T-cell (primary cell): ENCODE data around the gene ZNF486. TPM values are rescaled to one million over a fixed set of nuclear protein-coding genes. Genes with fewer than 3 reads are reported as not detected.
"Not testable (repeated sequence)": the region's sequence is repeated elsewhere in the genome, so short reads cannot be mapped to it uniquely, and the experiment has no call there.

Experiments
- ATAC-seq, 4 experiments: fragments of 200-7000 bp in 3 of 4; fragments of 150-1000 bp in 1 of 4; cut with Tn5 transposase; replicated peaks in 1 of 4; 1 replicate in 3 of 4; 2 replicates in 1 of 4; pipeline ENCODE4 v1.10.0; 2021; ENCODE audit warnings: moderate library complexity in 3 of 4, mild to moderate bottlenecking in 2 of 4, moderate number of reproducible peaks in 1 of 4
- CTCF ChIA-PET, 2 donors: fragments of 300-600 bp; sonication (Branson Sonifier 250); formaldehyde crosslinking; loops; one replicate each; lab custom pipeline; 2022; ENCODE audit warnings: antibody characterized with exemption in 2 of 2; lab: Charles Lee
- POLR2A ChIA-PET, 2 donors: fragments of 300-600 bp; sonication (Branson Sonifier 250); formaldehyde crosslinking; loops; one replicate each; lab custom pipeline; 2022; ENCODE audit warnings: antibody characterized with exemption in 2 of 2; lab: Charles Lee
- DNase-seq, 35 experiments: peaks; one replicate each; pipeline versions ENCODE4 v3.0.0 to v3.0.0-alpha.2; 2013 to 2023
- H3K27ac ChIP-seq: one replicate; pipeline ENCODE4 v1.5.1; 2013; ENCODE audit warnings: low read length
- H3K27me3 ChIP-seq, 2 experiments: replicated peaks in 1 of 2; 1 replicate in 1 of 2; 2 replicates in 1 of 2; pipeline versions ENCODE4 v1.6.1 to v1.7.0; 2013; ENCODE audit warnings: low read length in 1 of 2, mixed read lengths in 1 of 2; ENCODE audit not compliant: control insufficient read depth in 2 of 2, insufficient read depth in 2 of 2; ENCODE audit errors: extremely low read depth in 1 of 2
- H3K36me3 ChIP-seq, 2 donors: 1 replicate in 1 of 2; 2 replicates in 1 of 2; pipeline versions ENCODE4 v1.6.1 to v1.7.0; 2013; ENCODE audit warnings: low read length in 1 of 2; ENCODE audit not compliant: control insufficient read depth in 2 of 2, insufficient read depth in 1 of 2; ENCODE audit errors: extremely low read depth in 1 of 2
- H3K4me1 ChIP-seq, 2 experiments: 1 replicate in 1 of 2; 2 replicates in 1 of 2; pipeline versions ENCODE4 v1.6.1 to v1.7.0; 2013; ENCODE audit warnings: low read length in 2 of 2, mixed read lengths in 1 of 2; ENCODE audit not compliant: insufficient read depth in 2 of 2, control insufficient read depth in 1 of 2; ENCODE audit errors: extremely low read depth in 1 of 2
- H3K4me3 ChIP-seq, 2 donors: 1 replicate in 1 of 2; 2 replicates in 1 of 2; pipeline versions ENCODE4 v1.5.1 to v1.7.0; 2013; ENCODE audit warnings: mild to moderate bottlenecking in 2 of 2, low read length in 1 of 2, moderate library complexity in 1 of 2; ENCODE audit not compliant: control insufficient read depth in 1 of 2; ENCODE audit errors: extremely low read depth in 1 of 2
- H3K9me3 ChIP-seq: 2 replicates; pipeline ENCODE4 v1.7.0; 2013
- H3K27ac Mint-ChIP-seq, 2 donors: one replicate each; pipeline ENCODE4 v1.8.0; 2020 to 2021; ENCODE audit warnings: mild to moderate bottlenecking in 2 of 2, mixed read lengths in 2 of 2
- H3K27me3 Mint-ChIP-seq, 2 donors: one replicate each; pipeline ENCODE4 v1.8.0; 2021 to 2022; ENCODE audit warnings: mixed read lengths in 2 of 2
- H3K36me3 Mint-ChIP-seq: one replicate; pipeline ENCODE4 v1.8.0; 2021; ENCODE audit warnings: mixed read lengths
- H3K4me1 Mint-ChIP-seq, 3 donors: one replicate each; pipeline ENCODE4 v1.8.0; 2020 to 2022; ENCODE audit warnings: mixed read lengths in 3 of 3, mild to moderate bottlenecking in 1 of 3
- H3K4me3 Mint-ChIP-seq, 3 donors: one replicate each; pipeline ENCODE4 v1.8.0; 2020 to 2022; ENCODE audit warnings: mild to moderate bottlenecking in 3 of 3, mixed read lengths in 3 of 3, moderate library complexity in 3 of 3
- H3K9me3 Mint-ChIP-seq, 3 donors: one replicate each; pipeline ENCODE4 v1.8.0; 2020 to 2022; ENCODE audit warnings: mixed read lengths in 3 of 3
- WGBS: methylation state at CpG from one replicate; pipeline ENCODE4 v1.1.5; 2013; ENCODE audit warnings: missing lambda C conversion rate; ENCODE audit not compliant: insufficient coverage; 5-methylcytosine and 5-hydroxymethylcytosine counted together
- total RNA-seq, 35 experiments: library from RNA in 6 of 35; stranded (reverse) in 6 of 35; fragments of 120-200 nt in 1 of 35; gene quantifications; one replicate each; pipeline versions ENCODE4 v1.2.1 to v1.2.4 and lab custom pipeline; 2013 to 2026

Gene ZNF486
- total RNA-seq, 5 donors from 2014 or later (not counting 1 experiment from before 2014, with no cell fraction given), result 5.0 to 8.6 (median 7.6) TPM

DNA sequence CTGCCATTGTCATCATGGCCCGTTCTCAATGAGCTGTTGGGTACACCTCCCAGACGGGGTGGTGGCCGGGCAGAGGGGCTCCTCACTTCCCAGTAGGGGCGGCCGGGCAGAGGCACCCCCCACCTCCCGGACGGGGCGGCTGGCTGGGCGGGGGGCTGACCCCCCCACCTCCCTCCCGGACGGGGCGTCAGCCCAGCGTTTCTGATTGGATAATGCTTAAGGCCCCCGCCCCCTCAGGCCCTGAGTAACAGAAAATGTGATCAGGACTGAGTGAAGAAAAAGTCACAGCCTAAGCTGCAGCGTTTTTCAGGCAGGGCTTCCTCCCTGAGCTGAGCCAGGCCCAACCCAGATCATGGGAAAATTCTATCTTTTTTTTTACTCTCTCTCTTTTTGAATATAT is 14.5 kb upstream of the ZNF486 start:
- 81% methylated on average over 4 of the region's 15 CpGs for WGBS

DNA sequence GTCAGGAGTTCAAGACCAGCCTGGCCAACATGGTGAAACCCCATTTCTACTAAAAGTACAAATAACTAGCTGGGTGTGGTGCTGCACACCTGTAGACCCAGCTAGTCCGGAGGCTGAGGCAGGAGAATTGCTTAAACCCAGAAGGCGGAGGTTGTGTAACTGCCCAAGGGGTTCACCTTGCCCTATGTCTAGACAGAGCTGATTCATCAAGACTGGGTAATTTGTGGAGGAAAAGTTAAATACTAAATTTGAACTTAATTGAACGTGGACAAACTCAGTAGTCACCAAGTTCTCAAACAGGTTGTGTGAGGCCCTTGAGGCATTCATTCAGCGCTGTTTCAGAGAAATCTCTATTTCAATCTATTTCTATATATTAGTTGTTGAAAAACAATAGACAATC is 13.7 kb upstream of the ZNF486 start:
- no peaks in the 10 kb centered on the region for H3K4me1 Mint-ChIP-seq
- no peaks in the 10 kb centered on the region for H3K4me1 ChIP-seq
- ATAC-seq (no peak), DNase-seq (no peak)
- no peaks in the 10 kb centered on the region for H3K36me3 ChIP-seq
- H3K27ac Mint-ChIP-seq, result no peak overlapping the region
- peaks cover 0 to 9% (median 6%) of the 10 kb centered on the region in 3 donors for H3K9me3 Mint-ChIP-seq
- H3K4me3 Mint-ChIP-seq, result no peak overlapping the region
- H3K4me3 ChIP-seq, result no peak overlapping the region
- no peak overlapping the region for H3K27ac ChIP-seq
- no peaks in the 10 kb centered on the region for H3K36me3 Mint-ChIP-seq
- POLR2A ChIA-PET, result no interaction called here
- CTCF ChIA-PET, result no interaction called here
- H3K9me3 ChIP-seq, result no peaks in the 10 kb centered on the region
- H3K27me3 ChIP-seq, result no peaks in the 10 kb centered on the region
- H3K27me3 Mint-ChIP-seq, result no peaks in the 10 kb centered on the region
- 96% methylated on average over 2 of the region's 4 CpGs for WGBS

More for the DNA sequence above, 14.5 kb upstream of the ZNF486 start:
- H3K36me3 Mint-ChIP-seq, H3K27me3 Mint-ChIP-seq, H3K36me3 ChIP-seq, ATAC-seq, H3K4me1 Mint-ChIP-seq, H3K4me3 ChIP-seq, H3K27ac Mint-ChIP-seq, H3K4me1 ChIP-seq, H3K9me3 Mint-ChIP-seq, H3K4me3 Mint-ChIP-seq, POLR2A ChIA-PET, H3K27me3 ChIP-seq, H3K27ac ChIP-seq, DNase-seq, H3K9me3 ChIP-seq: not testable (repeated sequence)
- CTCF ChIA-PET, result interaction anchor here in 1 of 2 donors (0.6 kb wide), 1 partner anchor 547 kb away, joined by 3 read pairs; no protein-coding TSS in a partner anchor

DNA sequence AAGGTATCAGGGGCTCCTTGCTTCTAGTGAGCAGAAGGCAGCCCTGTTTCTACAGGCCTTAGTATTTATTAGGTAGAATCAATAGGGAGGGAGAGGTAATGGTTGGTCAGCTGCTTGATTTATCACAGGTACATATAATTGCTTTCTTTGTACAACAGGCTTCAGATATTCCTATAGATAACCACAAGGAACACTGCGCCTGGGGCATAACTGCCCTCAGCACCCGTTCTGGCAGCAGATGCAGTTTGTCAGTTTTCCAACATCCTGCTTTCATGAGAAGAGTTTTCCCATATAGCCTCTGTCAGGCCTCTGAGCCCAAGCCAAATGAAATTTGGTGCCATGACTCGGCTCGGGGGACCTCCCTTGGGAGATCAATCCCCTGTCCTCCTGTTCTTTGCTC is 12.4 kb upstream of the ZNF486 start:
- no peak for ATAC-seq
- Mint-ChIP-seq H3K9me3 (peaks cover 0 to 17% (median 15%) of the 10 kb centered on the region in 3 donors), H3K4me3 (no peak overlapping the region), H3K27me3 (no peaks in the 10 kb centered on the region), H3K36me3 (no peaks in the 10 kb centered on the region), H3K4me1 (no peaks in the 10 kb centered on the region), H3K27ac (no peak overlapping the region)
- no peak overlapping the region for H3K4me3 ChIP-seq
- no peaks in the 10 kb centered on the region for H3K4me1 ChIP-seq
- DNase-seq, result no peak
- POLR2A ChIA-PET, result no interaction called here
- CTCF ChIA-PET, result no interaction called here
- 89% methylated on average over 4 of the region's 4 CpGs for WGBS
- no peaks in the 10 kb centered on the region for H3K9me3 ChIP-seq
- no peaks in the 10 kb centered on the region for H3K27me3 ChIP-seq
- H3K36me3 ChIP-seq, result no peaks in the 10 kb centered on the region
- no peak overlapping the region for H3K27ac ChIP-seq

DNA sequence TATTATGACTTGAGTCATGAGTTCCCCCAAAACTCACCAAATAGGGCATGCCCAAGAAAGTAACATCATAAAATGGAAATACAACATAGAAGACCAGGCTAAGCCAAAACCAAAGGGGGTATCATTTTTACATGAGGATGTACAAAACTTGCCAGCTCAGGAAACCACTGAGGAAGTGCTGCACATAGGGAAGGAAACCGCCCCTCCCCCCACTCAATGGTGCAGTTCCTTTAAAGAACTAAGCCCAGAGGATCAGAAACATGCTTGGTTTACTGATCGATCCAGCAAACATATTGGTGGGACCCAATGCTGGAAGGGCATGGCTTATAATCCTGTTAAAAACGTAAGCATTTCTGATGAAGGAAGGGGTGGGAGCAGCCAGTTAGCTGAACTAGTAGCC is 4.2 kb upstream of the ZNF486 start:
- Mint-ChIP-seq H3K9me3 (peaks cover 3 to 14% (median 14%) of the 10 kb centered on the region in 3 donors), H3K4me3 (peak overlapping the region in 1 of 3 donors; percentile 53), H3K27ac (no peak overlapping the region), H3K36me3 (no peaks in the 10 kb centered on the region), H3K27me3 (no peaks in the 10 kb centered on the region), H3K4me1 (peaks cover 21 to 32% (median 28%) of the 10 kb centered on the region in 3 donors)
- H3K4me3 ChIP-seq, result no peak overlapping the region
- 88% methylated on average over 1 of the region's 3 CpGs for WGBS
- H3K36me3 ChIP-seq, result no peaks in the 10 kb centered on the region
- peaks cover 2 to 19% of the 10 kb centered on the region in 2 experiments for H3K4me1 ChIP-seq
- ATAC-seq (no peak), DNase-seq (peak in 13 of 35 experiments; percentile 9 to 39 (median 21))
- no peak overlapping the region for H3K27ac ChIP-seq
- no peaks in the 10 kb centered on the region for H3K9me3 ChIP-seq
- POLR2A ChIA-PET, result no interaction called here
- CTCF ChIA-PET, result no interaction called here
- H3K27me3 ChIP-seq, result no peaks in the 10 kb centered on the region

DNA sequence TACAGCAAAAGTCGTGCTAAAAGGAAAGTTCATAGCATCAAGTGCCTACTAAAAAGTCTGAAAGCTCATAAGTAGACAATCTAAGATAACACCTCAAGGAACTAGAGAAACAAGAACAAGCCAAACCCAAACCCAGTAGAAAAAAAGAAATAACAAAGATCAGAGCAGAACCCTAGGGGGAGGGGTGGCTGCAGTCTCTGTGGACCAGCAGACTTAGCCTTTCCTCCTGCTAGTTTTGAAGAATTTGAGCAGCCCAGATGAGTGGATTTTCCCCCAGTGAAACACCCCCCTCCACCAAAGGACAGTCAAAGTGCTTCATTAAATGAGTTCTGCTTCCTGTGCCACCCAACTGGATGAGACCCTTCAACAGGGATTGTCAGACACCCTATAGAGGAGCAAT is 2.6 kb upstream of the ZNF486 start:
- H3K4me1 Mint-ChIP-seq, result peaks cover 24 to 40% (median 34%) of the 10 kb centered on the region in 3 donors
- no peaks in the 10 kb centered on the region for H3K27me3 Mint-ChIP-seq
- peaks cover 0 to 3% of the 10 kb centered on the region in 2 donors for H3K36me3 ChIP-seq
- ATAC-seq (no peak), DNase-seq (no peak)
- ChIA-PET CTCF (interaction anchor here in 1 of 2 donors (0.9 kb wide), 1 partner anchor 167 kb away, joined by 4 read pairs; no protein-coding TSS in a partner anchor), POLR2A (no interaction called here)
- no peak overlapping the region for H3K4me3 Mint-ChIP-seq
- peaks cover 2 to 24% of the 10 kb centered on the region in 2 experiments for H3K4me1 ChIP-seq
- WGBS, result no CpG with 5 or more reads among the region's 1 CpG
- H3K9me3 Mint-ChIP-seq, result peaks cover 3 to 9% (median 3%) of the 10 kb centered on the region in 3 donors
- H3K36me3 Mint-ChIP-seq, result peaks cover 5% of the 10 kb centered on the region
- no peak overlapping the region for H3K27ac Mint-ChIP-seq
- H3K9me3 ChIP-seq, result no peaks in the 10 kb centered on the region
- H3K27ac ChIP-seq, result no peak overlapping the region
- no peaks in the 10 kb centered on the region for H3K27me3 ChIP-seq
- no peak overlapping the region for H3K4me3 ChIP-seq

DNA sequence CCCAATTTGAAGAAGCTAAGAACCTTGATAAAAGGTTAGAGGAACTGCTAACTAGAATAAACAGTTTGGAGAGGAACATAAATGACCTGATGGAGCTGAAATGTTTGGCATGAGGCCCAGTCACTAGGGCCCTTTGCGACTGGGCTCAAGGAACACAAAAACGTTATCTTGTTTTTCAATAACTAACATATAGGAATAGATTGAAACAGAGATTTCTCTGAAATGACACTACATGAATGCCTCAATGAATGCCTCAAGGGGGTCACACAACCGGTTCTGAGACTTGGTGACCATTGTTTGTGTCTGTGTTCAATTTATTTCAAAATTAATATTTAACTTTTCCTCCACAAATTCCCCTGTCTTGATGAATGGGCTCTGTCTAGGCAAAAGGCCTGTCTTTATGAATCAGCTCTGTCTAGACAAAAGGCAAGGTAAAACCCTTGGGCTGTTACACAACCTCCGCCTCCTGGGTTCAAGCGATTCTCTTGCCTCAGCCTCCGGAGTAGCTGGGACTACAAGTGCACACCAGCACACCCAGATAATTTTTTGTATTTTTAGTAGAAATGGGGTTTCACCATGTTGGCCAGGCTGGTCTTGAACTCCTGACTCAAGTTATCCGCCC is 932 bp upstream of the ZNF486 start:
- Mint-ChIP-seq H3K36me3 (peaks cover 20% of the 10 kb centered on the region), H3K4me1 (peaks cover 26 to 46% (median 40%) of the 10 kb centered on the region in 3 donors), H3K9me3 (peaks cover 3 to 11% (median 5%) of the 10 kb centered on the region in 3 donors), H3K4me3 (no peak overlapping the region), H3K27me3 (no peaks in the 10 kb centered on the region), H3K27ac (peak overlapping the region in 1 of 2 donors; percentile 25)
- CTCF ChIA-PET, result interaction anchor here in 1 of 2 donors (0.6 to 1.1 kb wide), 3 partner anchors 11 to 1333 kb away, joined by 3 to 5 read pairs (median 3); no protein-coding TSS in a partner anchor
- no peak for ATAC-seq
- Histone ChIP-seq H3K4me3 (no peak overlapping the region), H3K4me1 (peaks cover 2 to 27% of the 10 kb centered on the region in 2 experiments), H3K27ac (no peak overlapping the region), H3K27me3 (no peaks in the 10 kb centered on the region), H3K36me3 (peaks cover 4% of the 10 kb centered on the region in 2 donors), H3K9me3 (no peaks in the 10 kb centered on the region)
- POLR2A ChIA-PET, result interaction anchor here in 1 of 2 donors (0.6 to 1.2 kb wide), 4 partner anchors 9 to 89 kb away, joined by 4 to 6 read pairs (median 6); partner anchors contain the start of gene ZNF90
- DNase-seq, result no peak
- no CpG with 5 or more reads among the region's 7 CpGs for WGBS
